Endometrial microvascular endothelial cells (primary cell): ENCODE results near the gene IFIT1B. TPM values are rescaled to one million over a fixed set of nuclear protein-coding genes. Genes with fewer than 3 reads are reported as not detected.
"Not testable (repeated sequence)": the region's sequence is repeated elsewhere in the genome, so short reads cannot be mapped to it uniquely, and the experiment has no call there.

ENCODE experiments used
- in situ Hi-C: cut with HindIII; loops from 2 replicates; pipeline ENCODE4 v1.10.0; 2017; ENCODE audit warnings: low sequenced_read_pairs, low pct_unique_long_range_greater_than_20kb; ENCODE audit errors: inconsistent ontology term
- total RNA-seq: library from RNA; depleted of rRNA; stranded (reverse); fragments of >200 nt; gene quantifications from one replicate; pipeline ENCODE4 v1.2.3, GENCODE V29; 2015; ENCODE audit errors: inconsistent ontology term

The IFIT1B gene
- total RNA-seq, 1 donor from 2014 or later = not detected

DNA sequence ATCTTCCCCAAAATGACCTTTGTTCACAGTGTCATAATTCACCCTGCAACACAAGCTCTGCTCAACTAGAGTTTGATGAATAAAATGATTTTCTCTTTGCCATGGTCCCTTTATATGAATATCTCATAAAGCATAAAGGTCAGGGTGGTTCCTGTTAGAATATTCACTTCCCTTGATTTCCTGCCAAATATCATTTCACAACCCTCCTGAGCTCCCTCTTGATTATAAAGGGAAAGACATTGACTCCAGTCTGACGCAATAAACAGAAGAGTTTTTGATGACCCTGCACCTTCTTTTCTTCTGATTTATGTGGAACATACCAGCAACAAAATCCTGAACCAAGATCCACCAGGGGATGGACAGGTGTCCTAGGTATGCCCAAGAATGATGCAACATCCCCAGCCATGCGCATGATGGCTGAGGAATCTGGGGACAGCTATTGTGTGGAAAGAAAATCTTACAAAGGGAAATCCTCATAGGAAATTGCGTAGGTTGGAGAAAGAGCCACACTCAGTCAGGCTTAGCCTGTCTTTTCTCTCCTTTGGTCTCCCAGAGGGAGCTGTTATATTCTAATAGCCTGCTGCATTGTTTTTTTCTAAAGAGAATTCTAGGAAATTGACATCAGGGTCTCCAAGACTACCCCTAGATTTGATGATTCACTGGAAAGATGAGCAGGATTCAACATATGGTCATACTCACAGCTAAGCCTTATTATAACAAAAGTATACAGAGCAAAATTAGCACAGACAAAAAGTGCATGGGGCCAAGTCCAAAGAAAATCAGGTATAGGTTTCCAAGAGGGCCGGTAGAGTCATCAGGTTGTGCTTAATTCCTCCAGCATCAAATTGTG is 31.2 kb upstream of the IFIT1B start:
- in situ Hi-C loops = no loop called here

DNA sequence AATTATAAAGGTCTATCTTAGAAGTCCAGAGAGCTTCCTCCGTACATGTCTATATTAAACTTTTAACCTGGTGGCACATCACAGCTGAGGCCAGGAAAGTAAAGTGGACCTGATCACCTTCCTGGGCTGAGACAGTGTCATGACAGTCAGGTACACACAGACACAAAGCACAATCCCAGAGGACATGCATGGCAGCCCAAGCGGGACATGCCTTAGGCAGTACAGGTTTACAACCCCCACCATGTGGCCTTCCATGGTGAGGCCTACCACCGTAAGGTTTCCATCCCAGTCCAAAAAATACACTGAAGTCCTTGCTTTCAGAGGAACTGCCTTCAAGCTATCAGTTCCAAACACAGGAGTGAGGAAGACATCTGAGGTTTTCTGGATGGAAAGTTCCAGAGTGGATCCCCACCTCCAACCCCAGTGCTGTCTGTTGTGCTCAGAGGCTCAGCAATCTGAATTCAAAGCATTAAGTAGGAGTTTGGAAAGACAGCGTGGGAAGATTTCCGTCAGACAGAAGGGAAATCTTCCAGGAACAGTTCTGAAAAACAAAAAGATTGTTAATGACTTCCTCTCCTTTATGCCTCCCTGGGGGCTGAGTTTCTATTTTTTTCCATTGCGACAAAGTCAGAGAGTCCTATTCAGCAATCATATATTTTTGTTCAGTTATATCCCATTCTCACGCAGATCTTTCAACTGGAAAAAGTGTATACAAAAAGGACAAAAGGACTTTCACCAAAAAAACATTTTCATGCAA is 30.0 kb upstream of the IFIT1B start:
- in situ Hi-C loops = no loop called here

DNA sequence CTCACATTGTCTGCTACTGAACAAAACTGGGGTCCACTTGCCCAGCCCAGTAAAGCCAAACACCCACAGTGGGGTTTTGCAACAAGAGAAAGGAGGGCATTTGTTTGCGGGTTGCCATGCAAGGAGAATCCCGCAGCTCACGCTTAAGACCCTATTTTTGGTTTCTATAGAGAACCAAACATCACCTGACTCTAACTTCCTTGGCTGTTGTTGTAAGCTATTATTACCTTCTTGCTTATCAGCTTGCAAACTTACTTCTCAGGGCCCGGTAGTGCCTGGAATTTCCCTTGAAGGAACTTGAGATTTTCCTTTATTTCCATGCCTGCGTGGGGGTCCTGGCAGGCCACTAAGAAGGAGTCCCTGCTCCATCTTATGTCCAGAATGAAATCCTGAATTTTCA is 29.4 kb upstream of the IFIT1B start:
- in situ Hi-C loops = no loop called here

DNA sequence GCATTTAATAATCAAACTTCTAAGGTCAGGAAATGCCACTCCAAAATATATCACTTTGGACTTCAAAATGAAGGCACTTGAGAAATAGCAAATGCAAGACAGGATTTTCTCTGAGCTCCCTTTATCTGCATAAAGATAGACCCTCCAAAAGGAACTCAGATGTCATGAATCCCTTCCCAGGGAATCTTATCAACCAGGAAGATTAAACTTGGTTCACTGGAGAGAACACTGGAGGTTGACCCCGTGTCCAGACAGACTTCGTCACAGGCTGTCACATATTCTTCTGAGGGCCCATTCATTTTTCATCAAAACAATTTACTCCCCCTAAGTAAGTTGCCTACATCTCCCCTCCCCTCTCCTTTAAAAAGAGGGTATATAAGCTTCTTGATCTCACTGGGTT is 28.9 kb upstream of the IFIT1B start:
- in situ Hi-C loops = no loop called here

DNA sequence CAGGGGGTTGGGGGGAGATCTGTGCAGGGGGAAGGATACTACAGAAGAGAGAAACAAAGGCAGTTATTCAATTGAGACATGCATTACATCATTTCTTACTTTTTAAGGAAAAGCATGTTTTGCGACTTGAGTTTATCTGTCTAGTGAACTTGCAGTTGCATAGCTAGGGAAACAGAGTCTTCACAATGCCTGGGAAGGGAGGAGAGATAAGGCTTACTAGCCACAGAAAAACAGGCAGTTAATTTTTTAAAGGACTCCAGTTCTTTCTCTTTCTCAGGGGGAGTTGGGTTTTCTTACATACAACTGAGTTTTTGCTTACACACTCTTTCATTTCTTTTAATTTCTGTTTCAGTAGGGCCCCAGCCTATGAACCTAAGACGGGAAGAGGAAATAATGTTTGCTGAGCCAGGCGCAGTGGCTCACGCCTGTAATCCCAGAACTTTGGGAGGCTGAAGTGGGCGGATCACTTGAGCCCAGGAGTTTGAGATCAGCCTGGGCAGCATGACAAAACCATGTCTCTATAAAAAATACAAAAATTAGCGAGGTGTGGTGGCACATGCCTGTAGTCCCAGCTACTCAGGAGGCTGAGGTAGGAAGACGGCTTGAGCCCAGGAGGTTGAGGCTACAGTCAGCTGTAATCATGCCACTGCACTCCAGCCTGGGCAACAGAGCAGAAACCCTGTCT is 27.1 kb upstream of the IFIT1B start:
- in situ Hi-C loops = not testable (repeated sequence)

DNA sequence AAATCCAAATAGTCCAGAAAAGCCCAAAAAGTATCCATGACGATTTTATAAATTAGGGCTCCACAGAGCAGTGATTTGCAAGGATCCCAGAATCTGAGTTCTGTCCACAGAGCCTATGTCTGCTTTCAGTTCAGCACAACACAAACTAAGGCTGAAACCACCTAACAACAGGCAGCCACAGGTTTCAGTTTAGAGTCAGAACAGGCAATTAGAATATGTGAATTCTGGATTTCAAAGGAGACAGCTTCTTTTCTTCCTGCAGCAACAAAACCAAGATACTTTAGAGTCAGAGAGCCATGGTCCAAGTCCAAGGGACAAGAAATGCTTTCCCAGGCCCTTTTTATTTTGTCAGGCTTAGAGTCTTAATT is 26.5 kb upstream of the IFIT1B start:
- in situ Hi-C loops = no loop called here

DNA sequence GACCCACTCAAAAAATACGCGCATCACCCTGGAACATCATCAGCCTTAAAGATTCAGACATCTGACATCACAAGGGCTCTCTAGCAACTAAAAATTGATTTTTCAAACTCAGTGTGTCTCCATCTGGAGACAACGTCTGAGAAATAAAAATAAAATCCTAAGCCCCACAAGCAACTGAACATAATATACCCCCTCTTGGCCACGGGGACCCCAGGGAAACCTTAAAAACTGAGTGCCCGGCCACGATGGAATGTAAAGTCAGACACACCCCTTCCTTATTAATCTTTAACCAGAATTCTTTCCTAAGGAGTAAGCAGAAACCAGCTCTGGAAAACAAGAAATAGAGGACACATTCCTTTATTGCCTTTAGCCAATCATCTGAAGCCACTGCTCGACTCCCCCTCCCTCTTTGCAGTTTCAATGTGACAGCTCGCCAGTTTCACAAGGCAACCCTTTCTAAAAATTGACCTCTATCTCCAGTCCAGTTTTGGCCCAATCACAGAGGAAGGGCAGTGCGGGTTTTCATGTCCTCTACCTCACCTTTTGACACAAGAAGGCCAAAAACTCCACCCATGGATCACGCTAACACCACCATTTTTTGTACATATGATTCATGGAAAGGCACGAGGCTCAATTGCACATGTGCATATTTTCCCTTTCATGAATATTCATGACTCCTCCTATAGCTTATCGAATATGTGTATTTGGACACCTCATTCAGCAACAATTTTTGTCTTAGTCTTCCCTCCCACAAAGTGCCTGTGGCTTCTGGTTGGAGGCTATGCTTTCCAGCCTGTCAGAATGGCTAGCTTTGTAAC is 25.9 kb upstream of the IFIT1B start:
- in situ Hi-C loops = no loop called here

DNA sequence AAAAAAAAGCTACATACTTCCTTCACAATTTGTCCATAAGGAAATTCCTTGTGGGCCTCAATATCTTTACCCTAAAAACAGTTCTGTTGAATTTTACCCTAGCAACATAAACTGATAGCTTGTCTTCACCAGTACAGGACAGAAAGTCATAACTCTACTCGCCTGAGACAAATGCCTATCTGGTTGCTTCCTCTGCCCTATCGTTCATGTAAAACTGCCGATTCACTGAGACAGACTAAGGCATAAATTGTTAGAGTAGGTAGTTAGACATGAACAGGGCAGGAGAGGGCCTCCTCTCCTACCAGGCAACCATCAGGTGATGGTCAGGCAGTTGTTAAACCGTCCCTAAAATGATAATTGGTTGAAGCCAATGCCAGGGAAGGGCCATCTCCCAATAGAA is 25.1 kb upstream of the IFIT1B start:
- in situ Hi-C loops = no loop called here

DNA sequence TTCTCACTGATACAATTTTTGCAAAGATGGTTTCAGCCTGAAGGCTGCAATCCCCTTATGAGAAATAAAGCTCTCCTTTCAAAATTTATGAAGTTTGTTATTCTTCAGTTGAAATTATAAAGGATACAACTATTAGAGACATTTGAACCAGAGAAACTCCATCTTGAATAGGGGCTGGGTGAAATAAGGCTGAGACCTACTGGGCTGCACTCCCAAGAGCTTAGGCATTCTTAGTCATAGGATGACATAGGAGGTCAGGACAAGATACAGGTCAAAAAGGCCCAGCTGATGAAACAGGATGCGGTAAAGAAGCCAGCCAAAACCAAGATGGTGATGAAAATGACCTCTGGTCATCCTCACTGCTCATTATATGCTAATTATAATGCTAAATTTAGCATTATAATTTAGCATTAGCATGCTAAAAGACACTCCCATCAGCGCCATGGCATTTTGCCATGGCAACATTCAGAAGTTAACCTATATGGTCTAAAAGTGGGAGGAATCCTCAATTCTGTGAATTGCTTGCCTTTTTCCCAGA is 22.4 kb upstream of the IFIT1B start:
- in situ Hi-C loops = no loop called here

DNA sequence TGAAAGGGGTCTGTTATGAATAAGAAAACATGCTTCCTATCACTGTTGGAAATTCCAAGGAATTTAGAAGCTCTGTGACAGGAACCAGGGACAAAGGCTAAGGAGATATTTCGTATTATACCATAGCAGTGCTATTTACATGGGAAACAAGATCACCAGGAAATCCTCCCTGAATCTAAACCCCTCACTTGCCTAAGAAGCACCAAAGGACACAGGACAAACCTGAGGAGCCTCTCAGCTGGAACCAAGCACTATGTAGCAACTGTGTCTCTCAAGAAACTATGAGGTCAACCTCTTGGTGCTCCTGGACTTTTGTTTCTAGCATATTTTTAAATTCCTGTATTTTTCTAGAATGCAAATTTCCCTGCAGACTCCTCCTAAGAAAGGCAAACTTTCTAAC is 20.8 kb upstream of the IFIT1B start:
- in situ Hi-C loops = no loop called here

DNA sequence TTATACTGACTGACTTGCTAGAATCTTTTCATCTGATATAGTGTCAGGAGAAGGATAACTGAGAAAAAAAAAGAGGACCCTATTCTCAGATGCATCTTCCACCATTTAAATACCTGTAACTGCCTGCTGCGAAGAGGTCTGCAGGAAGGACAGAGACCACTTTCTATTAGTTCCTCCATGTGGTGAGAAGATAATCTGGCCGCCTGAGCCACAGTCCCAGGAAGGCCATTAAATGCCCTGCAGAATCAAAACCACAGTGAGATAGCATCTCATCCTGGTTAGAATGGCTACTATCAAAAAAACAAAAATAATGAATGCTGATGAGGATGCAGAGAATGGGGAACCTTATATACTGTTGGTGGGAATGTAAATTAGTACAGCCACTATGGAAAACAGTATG is 19.9 kb upstream of the IFIT1B start:
- in situ Hi-C loops = no loop called here

DNA sequence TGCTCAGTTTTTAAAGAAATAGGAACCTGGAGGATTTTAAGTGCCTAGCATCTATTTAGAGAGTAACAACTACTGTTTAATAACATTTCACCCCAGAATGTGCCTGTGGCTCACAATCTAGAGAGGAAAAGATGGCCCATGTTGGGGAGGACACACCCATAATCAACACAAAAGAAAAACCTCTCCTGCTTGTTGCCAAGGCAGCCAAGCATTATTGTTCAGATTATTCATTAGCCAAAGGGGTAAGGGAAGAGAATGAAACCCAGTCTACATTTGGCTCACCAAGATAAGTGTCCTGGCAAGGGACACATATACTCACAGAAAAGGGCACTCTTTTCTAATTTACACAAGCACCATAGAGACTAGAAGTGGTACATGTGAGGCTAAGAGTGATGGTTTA is 17.7 kb upstream of the IFIT1B start:
- in situ Hi-C loops = no loop called here

DNA sequence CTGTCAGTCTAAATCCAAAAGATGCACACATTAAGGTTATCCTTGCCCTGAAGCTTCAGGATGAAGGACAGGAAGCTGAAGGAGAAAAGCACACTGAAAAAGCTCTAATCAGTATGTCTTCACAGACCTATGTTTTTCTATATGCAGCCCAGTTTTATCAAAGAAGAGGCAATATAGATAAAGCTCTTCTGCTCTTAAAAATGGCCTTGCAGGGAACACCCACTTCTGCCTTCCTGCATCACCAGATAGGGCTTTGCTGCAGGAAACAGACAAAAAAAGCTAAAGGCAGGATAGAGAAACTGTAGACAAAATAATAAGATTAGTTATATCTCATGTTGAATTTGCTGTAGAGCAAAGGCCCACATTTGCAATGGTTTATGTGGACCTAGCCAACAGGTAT is 14.9 kb upstream of the IFIT1B start:
- in situ Hi-C loops = no loop called here

DNA sequence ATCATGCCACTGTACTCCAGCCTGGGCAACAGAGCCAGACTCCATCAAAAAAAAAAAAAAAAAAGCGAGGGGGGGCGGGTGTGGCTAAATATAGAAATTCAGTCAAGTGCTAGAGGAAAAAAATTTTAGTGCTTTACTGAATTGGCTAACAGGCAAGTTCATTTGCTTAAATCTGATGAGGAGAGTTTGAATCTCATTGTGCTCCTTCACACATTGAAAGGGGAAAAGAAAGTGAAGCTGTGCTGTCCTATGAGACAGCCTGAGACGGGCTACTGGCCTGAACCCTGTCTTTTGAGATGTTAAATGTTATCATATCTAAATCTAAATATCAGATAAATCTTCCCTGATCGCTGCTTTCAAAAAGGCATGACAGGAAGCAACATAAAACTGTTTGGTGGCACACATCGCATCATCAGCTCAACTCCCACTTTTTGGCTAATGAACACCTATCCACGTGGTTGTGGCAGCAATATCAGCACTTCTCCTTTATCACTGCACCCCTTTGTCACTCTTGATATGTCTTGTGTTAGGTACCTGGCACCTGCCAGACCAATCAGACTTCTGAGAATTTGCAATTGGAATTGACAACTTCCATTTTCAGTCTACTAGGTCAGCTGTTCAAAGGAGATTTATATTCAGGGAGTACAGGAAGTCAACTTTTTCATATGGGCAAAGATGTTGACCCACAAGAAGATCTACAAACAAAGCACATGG is 14.0 kb upstream of the IFIT1B start:
- in situ Hi-C loops = no loop called here

DNA sequence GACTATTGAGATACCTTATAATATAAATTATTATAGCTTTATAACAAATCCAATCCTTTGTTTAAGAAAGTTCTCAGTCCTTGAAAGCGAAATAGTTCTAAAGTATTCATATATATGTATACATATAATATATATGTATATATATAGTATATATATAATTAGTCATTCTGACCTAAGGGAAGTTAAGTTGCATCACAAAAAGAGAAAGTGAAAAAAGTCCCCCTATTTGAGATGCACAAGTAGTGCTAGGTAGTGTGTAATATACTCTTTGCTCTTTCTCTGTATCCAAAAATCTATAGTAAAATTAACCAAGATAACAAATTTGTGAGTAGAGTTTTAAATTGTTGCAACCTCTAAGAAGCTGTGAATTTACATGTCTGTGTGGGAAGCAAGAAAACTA is 13.3 kb upstream of the IFIT1B start:
- in situ Hi-C loops = no loop called here

DNA sequence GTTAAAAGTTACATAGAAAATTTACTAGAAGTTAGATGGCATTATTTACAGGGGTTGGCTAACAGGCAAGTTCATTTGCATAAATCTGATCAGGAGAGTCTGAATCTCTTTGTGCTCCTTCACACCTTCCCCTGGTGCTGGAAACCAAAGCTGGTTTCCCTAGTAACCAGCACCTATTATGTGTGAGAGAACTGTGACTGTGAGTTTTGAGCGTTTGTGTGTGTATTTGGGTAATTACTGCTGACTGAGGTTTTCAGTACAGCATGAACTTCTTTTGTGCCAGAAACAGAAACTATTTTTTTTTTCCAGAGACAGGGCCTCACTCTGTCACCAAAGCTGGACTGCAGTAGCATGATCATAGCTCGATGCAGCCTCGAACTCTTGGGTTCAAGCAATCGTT is 10.3 kb upstream of the IFIT1B start:
- in situ Hi-C loops = no loop called here

DNA sequence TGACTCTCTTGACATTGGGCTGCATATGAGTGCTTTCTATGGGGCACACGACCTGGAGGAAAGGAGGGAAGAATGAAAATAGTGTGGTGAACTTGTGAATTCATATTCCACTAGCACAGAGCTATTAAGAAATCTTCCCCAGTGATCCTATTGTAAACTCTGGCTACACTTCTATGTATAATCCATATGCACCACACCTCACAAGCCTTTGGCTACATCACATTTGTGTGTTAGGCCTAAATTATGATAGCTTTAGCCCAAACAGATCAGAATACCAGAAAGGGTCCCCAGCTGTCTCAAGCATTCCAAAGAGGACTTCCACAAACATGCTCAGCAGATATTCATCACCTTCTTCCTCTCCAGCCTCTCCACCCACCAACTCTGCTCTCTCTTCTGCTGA is 9.7 kb upstream of the IFIT1B start:
- in situ Hi-C loops = no loop called here
